SK-N-SH (cell line): ENCODE measurements around the gene NTN1.
"Not testable (repeated sequence)": the region's sequence is repeated elsewhere in the genome, so short reads cannot be mapped to it uniquely, and the experiment has no call there.

Experiments
- CHD2 ChIP-seq: fragments of 150-350 bp; IDR thresholded peaks from 2 replicates; pipeline ENCODE4 v1.6.1; 2018; ENCODE audit warnings: low read length; ENCODE audit not compliant: partially characterized antibody
- CTCF ChIP-seq: fragments of 200-600 bp; sonication (generic); IDR thresholded peaks from 2 replicates; pipeline ENCODE4 v1.6.1; 2017; ENCODE audit warnings: antibody characterized with exemption, mild to moderate bottlenecking, moderate library complexity
- EP300 ChIP-seq, 2 experiments: IDR thresholded peaks; 2 replicates each; pipeline versions ENCODE4 v1.4.0 to v1.6.1; 2012; ENCODE audit warnings: borderline replicate concordance in 1 of 2, low read depth in 1 of 2, low read length in 1 of 2
- EZH2phosphoT487 ChIP-seq: fragments of 200-600 bp; sonication (generic); IDR thresholded peaks from 2 replicates; pipeline ENCODE4 v1.6.1; 2017; ENCODE audit warnings: low read depth, mixed run types, mild to moderate bottlenecking, antibody characterized with exemption, moderate library complexity, borderline replicate concordance
- FOSL2 ChIP-seq: IDR thresholded peaks from 2 replicates; pipeline ENCODE4 v1.4.0; 2012; ENCODE audit warnings: low read depth, mild to moderate bottlenecking, moderate library complexity, borderline replicate concordance
- FOXJ3 ChIP-seq: sonication (generic); formaldehyde crosslinking; IDR thresholded peaks from 2 replicates; pipeline ENCODE4 v1.5.1; 2020; ENCODE audit warnings: mild to moderate bottlenecking, missing genetic modification reagents
- GABPA ChIP-seq: IDR thresholded peaks from 2 replicates; pipeline ENCODE4 v1.4.0; 2012; ENCODE audit warnings: low read depth, mild to moderate bottlenecking
- GATA2 ChIP-seq: sonication (generic); formaldehyde crosslinking; IDR thresholded peaks from 2 replicates; pipeline ENCODE4 v1.5.0; 2020; ENCODE audit warnings: mild to moderate bottlenecking, missing genetic modification reagents
- MEF2A ChIP-seq: IDR thresholded peaks from 2 replicates; pipeline ENCODE4 v1.4.0; 2012; ENCODE audit warnings: low read depth, borderline replicate concordance
- RXRA ChIP-seq: IDR thresholded peaks from 2 replicates; pipeline ENCODE4 v1.4.0; 2012; ENCODE audit warnings: low read depth, mild to moderate bottlenecking, borderline replicate concordance
- TEAD4 ChIP-seq: IDR thresholded peaks from 2 replicates; pipeline ENCODE4 v1.4.0; 2012; ENCODE audit warnings: mild to moderate bottlenecking, borderline replicate concordance; ENCODE audit not compliant: insufficient read depth
- TF ChIP-seq, protein P1 (sequence below): IDR thresholded peaks from 2 replicates; pipeline ENCODE4; 2012
- TF ChIP-seq, protein P2 (sequence below): IDR thresholded peaks from 2 replicates; pipeline ENCODE4 v1.6.1; 2012; ENCODE audit warnings: mild to moderate bottlenecking, low read depth, low read length, moderate library complexity

- TF ChIP-seq CTCF; GATA2 (CRISPR knock-in tag); GABPA; EZH2phosphoT487; FOXJ3 (CRISPR knock-in tag); CHD2; MEF2A; RXRA; EP300 (IDR thresholded peaks at IDR 0.05; ENCODE audit: borderline replicate concordance in 1 of 2, low read depth in 1 of 2, low read length in 1 of 2); TEAD4; FOSL2: not testable (repeated sequence)
- TF ChIP-seq, protein P1, sequence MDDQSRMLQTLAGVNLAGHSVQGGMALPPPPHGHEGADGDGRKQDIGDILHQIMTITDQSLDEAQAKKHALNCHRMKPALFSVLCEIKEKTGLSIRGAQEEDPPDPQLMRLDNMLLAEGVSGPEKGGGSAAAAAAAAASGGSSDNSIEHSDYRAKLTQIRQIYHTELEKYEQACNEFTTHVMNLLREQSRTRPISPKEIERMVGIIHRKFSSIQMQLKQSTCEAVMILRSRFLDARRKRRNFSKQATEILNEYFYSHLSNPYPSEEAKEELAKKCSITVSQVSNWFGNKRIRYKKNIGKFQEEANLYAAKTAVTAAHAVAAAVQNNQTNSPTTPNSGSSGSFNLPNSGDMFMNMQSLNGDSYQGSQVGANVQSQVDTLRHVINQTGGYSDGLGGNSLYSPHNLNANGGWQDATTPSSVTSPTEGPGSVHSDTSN, result not testable (repeated sequence)
- TF ChIP-seq, protein P2, sequence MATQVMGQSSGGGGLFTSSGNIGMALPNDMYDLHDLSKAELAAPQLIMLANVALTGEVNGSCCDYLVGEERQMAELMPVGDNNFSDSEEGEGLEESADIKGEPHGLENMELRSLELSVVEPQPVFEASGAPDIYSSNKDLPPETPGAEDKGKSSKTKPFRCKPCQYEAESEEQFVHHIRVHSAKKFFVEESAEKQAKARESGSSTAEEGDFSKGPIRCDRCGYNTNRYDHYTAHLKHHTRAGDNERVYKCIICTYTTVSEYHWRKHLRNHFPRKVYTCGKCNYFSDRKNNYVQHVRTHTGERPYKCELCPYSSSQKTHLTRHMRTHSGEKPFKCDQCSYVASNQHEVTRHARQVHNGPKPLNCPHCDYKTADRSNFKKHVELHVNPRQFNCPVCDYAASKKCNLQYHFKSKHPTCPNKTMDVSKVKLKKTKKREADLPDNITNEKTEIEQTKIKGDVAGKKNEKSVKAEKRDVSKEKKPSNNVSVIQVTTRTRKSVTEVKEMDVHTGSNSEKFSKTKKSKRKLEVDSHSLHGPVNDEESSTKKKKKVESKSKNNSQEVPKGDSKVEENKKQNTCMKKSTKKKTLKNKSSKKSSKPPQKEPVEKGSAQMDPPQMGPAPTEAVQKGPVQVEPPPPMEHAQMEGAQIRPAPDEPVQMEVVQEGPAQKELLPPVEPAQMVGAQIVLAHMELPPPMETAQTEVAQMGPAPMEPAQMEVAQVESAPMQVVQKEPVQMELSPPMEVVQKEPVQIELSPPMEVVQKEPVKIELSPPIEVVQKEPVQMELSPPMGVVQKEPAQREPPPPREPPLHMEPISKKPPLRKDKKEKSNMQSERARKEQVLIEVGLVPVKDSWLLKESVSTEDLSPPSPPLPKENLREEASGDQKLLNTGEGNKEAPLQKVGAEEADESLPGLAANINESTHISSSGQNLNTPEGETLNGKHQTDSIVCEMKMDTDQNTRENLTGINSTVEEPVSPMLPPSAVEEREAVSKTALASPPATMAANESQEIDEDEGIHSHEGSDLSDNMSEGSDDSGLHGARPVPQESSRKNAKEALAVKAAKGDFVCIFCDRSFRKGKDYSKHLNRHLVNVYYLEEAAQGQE, result not testable (repeated sequence)
Observed at GRCh38 chr17:9106278-9106677, 85.0 kb downstream of the NTN1 start.
